Measurements from ENCODE around the gene TARS1.
"Not testable (repeated sequence)": the region's sequence is repeated elsewhere in the genome, so short reads cannot be mapped to it uniquely, and the experiment has no call there.

Gene TARS1

GRCh38 chr5:33487236-33487635, 46.5 kb downstream of the TARS1 start:
- no peak overlapping the region for H3K4me3 Mint-ChIP-seq
- H3K36me3 Mint-ChIP-seq: no peaks in the 10 kb centered on the region
- H3K27ac Mint-ChIP-seq: no peak overlapping the region
- no peak for ATAC-seq (ENCODE audit: low read depth)
- DNase-seq (ENCODE audit: low spot score in 2 of 2): no peak
- no peaks in the 10 kb centered on the region for H3K9me3 Mint-ChIP-seq
- no peaks in the 10 kb centered on the region for H3K4me1 Mint-ChIP-seq
- H3K27me3 Mint-ChIP-seq: no peaks in the 10 kb centered on the region

- DNase-seq (ENCODE audit: low spot score in 2 of 2): no peak
- H3K27me3 Mint-ChIP-seq: no peaks in the 10 kb centered on the region
- no peak overlapping the region for H3K4me3 Mint-ChIP-seq
- H3K36me3 Mint-ChIP-seq: no peaks in the 10 kb centered on the region
- H3K27ac Mint-ChIP-seq: no peak overlapping the region
- H3K9me3 Mint-ChIP-seq: no peaks in the 10 kb centered on the region
- H3K4me1 Mint-ChIP-seq: no peaks in the 10 kb centered on the region
- no peak for ATAC-seq (ENCODE audit: low read depth)
Measured at GRCh38 chr5:33488558-33489355, 48.0 kb downstream of the TARS1 start.

- Mint-ChIP-seq H3K4me3 (no peak overlapping the region), H3K9me3 (no peaks in the 10 kb centered on the region), H3K27ac (no peak overlapping the region), H3K4me1 (peaks cover 3% of the 10 kb centered on the region), H3K36me3 (no peaks in the 10 kb centered on the region), H3K27me3 (no peaks in the 10 kb centered on the region)
- DNase-seq (ENCODE audit: low spot score in 2 of 2) (no peak), ATAC-seq (ENCODE audit: low read depth) (no peak)
Measured at GRCh38 chr5:33489481-33490067, 48.8 kb downstream of the TARS1 start.

GRCh38 chr5:33490071-33490665, 49.4 kb downstream of the TARS1 start:
- Mint-ChIP-seq H3K27me3 (no peaks in the 10 kb centered on the region), H3K4me3 (no peak overlapping the region), H3K4me1 (peaks cover 3% of the 10 kb centered on the region), H3K9me3 (no peaks in the 10 kb centered on the region), H3K27ac (no peak overlapping the region), H3K36me3 (no peaks in the 10 kb centered on the region)
- ATAC-seq (ENCODE audit: low read depth) (no peak), DNase-seq (ENCODE audit: low spot score in 2 of 2) (no peak)

GRCh38 chr5:33491941-33492340, 51.2 kb downstream of the TARS1 start:
- Mint-ChIP-seq H3K36me3 (no peaks in the 10 kb centered on the region), H3K27ac (no peak overlapping the region), H3K9me3 (no peaks in the 10 kb centered on the region), H3K4me1 (peaks cover 3% of the 10 kb centered on the region), H3K27me3 (no peaks in the 10 kb centered on the region), H3K4me3 (no peak overlapping the region)
- ATAC-seq (ENCODE audit: low read depth): no peak
- no peak for DNase-seq (ENCODE audit: low spot score in 2 of 2)

- Mint-ChIP-seq H3K4me1 (peaks cover 3% of the 10 kb centered on the region), H3K9me3 (no peaks in the 10 kb centered on the region), H3K27ac (no peak overlapping the region), H3K36me3 (no peaks in the 10 kb centered on the region), H3K4me3 (no peak overlapping the region), H3K27me3 (no peaks in the 10 kb centered on the region)
- ATAC-seq (ENCODE audit: low read depth) (no peak), DNase-seq (ENCODE audit: low spot score in 2 of 2) (no peak)
Measured at GRCh38 chr5:33494466-33494865, 53.7 kb downstream of the TARS1 start.

- H3K9me3 Mint-ChIP-seq: no peaks in the 10 kb centered on the region
- no peak for ATAC-seq (ENCODE audit: low read depth)
Measured at GRCh38 chr5:33501260-33501659, 60.5 kb downstream of the TARS1 start.

GRCh38 chr5:33501899-33502298, 61.1 kb downstream of the TARS1 start:
- no peaks in the 10 kb centered on the region for H3K4me1 Mint-ChIP-seq
- H3K36me3 Mint-ChIP-seq: no peaks in the 10 kb centered on the region
- no peaks in the 10 kb centered on the region for H3K9me3 Mint-ChIP-seq
- no peak overlapping the region for H3K27ac Mint-ChIP-seq
- DNase-seq (ENCODE audit: low spot score in 2 of 2): no peak
- H3K4me3 Mint-ChIP-seq: no peak overlapping the region
- ATAC-seq (ENCODE audit: low read depth): no peak
- peaks cover 2% of the 10 kb centered on the region for H3K27me3 Mint-ChIP-seq

More at GRCh38 chr5:33501260-33501659, 60.5 kb downstream of the TARS1 start:
- Mint-ChIP-seq H3K27me3 (peaks cover 2% of the 10 kb centered on the region), H3K4me1 (no peaks in the 10 kb centered on the region), H3K27ac (no peak overlapping the region), H3K36me3 (no peaks in the 10 kb centered on the region), H3K4me3 (no peak overlapping the region)
- no peak for DNase-seq (ENCODE audit: low spot score in 2 of 2)

GRCh38 chr5:33504570-33504969, 63.8 kb downstream of the TARS1 start:
- Mint-ChIP-seq H3K4me3 (no peak overlapping the region), H3K36me3 (no peaks in the 10 kb centered on the region), H3K4me1 (no peaks in the 10 kb centered on the region), H3K27me3 (peaks cover 2% of the 10 kb centered on the region), H3K9me3 (no peaks in the 10 kb centered on the region), H3K27ac (no peak overlapping the region)
- ATAC-seq (ENCODE audit: low read depth) (no peak), DNase-seq (ENCODE audit: low spot score in 2 of 2) (no peak)

- H3K9me3 Mint-ChIP-seq: peaks cover 3% of the 10 kb centered on the region
- no peak overlapping the region for H3K27ac Mint-ChIP-seq
- H3K4me3 Mint-ChIP-seq: no peak overlapping the region
- DNase-seq (ENCODE audit: low spot score in 2 of 2): no peak
- no peaks in the 10 kb centered on the region for H3K27me3 Mint-ChIP-seq
- H3K4me1 Mint-ChIP-seq: no peaks in the 10 kb centered on the region
- ATAC-seq (ENCODE audit: low read depth): no peak
- H3K36me3 Mint-ChIP-seq: no peaks in the 10 kb centered on the region
Measured at GRCh38 chr5:33507426-33507825, 66.7 kb downstream of the TARS1 start.

GRCh38 chr5:33509036-33509435, 68.3 kb downstream of the TARS1 start:
- no peak overlapping the region for H3K4me3 Mint-ChIP-seq
- no peaks in the 10 kb centered on the region for H3K36me3 Mint-ChIP-seq
- H3K27ac Mint-ChIP-seq: no peak overlapping the region
- no peaks in the 10 kb centered on the region for H3K4me1 Mint-ChIP-seq
- ATAC-seq (ENCODE audit: low read depth) (no peak), DNase-seq (ENCODE audit: low spot score in 2 of 2) (no peak)
- peaks cover 3% of the 10 kb centered on the region for H3K9me3 Mint-ChIP-seq
- H3K27me3 Mint-ChIP-seq: no peaks in the 10 kb centered on the region

- Mint-ChIP-seq H3K9me3 (peaks cover 5% of the 10 kb centered on the region), H3K27ac (no peak overlapping the region), H3K36me3 (no peaks in the 10 kb centered on the region), H3K4me1 (no peaks in the 10 kb centered on the region), H3K27me3 (peaks cover 7% of the 10 kb centered on the region), H3K4me3 (no peak overlapping the region)
- DNase-seq (ENCODE audit: low spot score in 2 of 2) (no peak), ATAC-seq (ENCODE audit: low read depth) (no peak)
Measured at GRCh38 chr5:33513462-33514185, 72.9 kb downstream of the TARS1 start.

GRCh38 chr5:33515366-33515765, 74.6 kb downstream of the TARS1 start:
- H3K4me3 Mint-ChIP-seq; H3K4me1 Mint-ChIP-seq; H3K27ac Mint-ChIP-seq; ATAC-seq (ENCODE audit: low read depth); DNase-seq (ENCODE audit: low spot score in 2 of 2); H3K27me3 Mint-ChIP-seq; H3K36me3 Mint-ChIP-seq; H3K9me3 Mint-ChIP-seq: not testable (repeated sequence)

- no peak for ATAC-seq (ENCODE audit: low read depth)
- Mint-ChIP-seq H3K4me1 (no peaks in the 10 kb centered on the region), H3K27me3 (peaks cover 7% of the 10 kb centered on the region)
Measured at GRCh38 chr5:33516421-33516820, 75.7 kb downstream of the TARS1 start.

More at GRCh38 chr5:33516421-33516820, 75.7 kb downstream of the TARS1 start:
- Mint-ChIP-seq H3K36me3 (no peaks in the 10 kb centered on the region), H3K4me3 (no peak overlapping the region), H3K9me3 (peaks cover 5% of the 10 kb centered on the region), H3K27ac (no peak overlapping the region)
- no peak for DNase-seq (ENCODE audit: low spot score in 2 of 2)

Data from memory B cell (primary cell).